Stimulated activated CD8-positive, alpha-beta memory T cell treated with anti-CD3 and anti-CD28 coated beads, Interleukin-4, amount 100 ng/mL, for 4 hours (primary cell): Measurements from ENCODE around the gene USF2.

Experiments used
- DNase-seq, 2 donors: peaks; one replicate each; pipeline ENCODE4 v3.0.0-alpha.2; 2020; ENCODE audit warnings: low read depth in 2 of 2, low spot score in 1 of 2

USF2 gene

GRCh38 chr19:35317464-35318043 is 48.8 kb downstream of the USF2 start:
- no peak for DNase-seq

- DNase-seq, result no peak
Measured at GRCh38 chr19:35318679-35319448, 50.1 kb downstream of the USF2 start.

GRCh38 chr19:35320065-35320713 is 51.4 kb downstream of the USF2 start:
- DNase-seq, result no peak

GRCh38 chr19:35321291-35321690 is 52.5 kb downstream of the USF2 start:
- DNase-seq, result no peak

GRCh38 chr19:35322014-35322413 is 53.3 kb downstream of the USF2 start:
- DNase-seq, result no peak

GRCh38 chr19:35327642-35328041 is 58.9 kb downstream of the USF2 start:
- no peak for DNase-seq

GRCh38 chr19:35328851-35329285 is 60.1 kb downstream of the USF2 start, which contains the start of gene CD22:
TSS of gene CD22 (plus strand) at chr19:35329187. CDS start at chr19:35332041, 2,854 bp downstream.
- DNase-seq, result no peak

GRCh38 chr19:35329323-35329722 is 60.6 kb downstream of the USF2 start:
- DNase-seq, result no peak
